ENCODE data around the gene ITGB4. TPM values are rescaled to one million over a fixed set of nuclear protein-coding genes. Genes with fewer than 3 reads are reported as not detected.

ITGB4 gene
- total and polyA plus RNA-seq, 2 of the 13 experiments (the other 11 are each of a cell fraction or from before 2014, with no cell fraction given), result 6.9 to 14.5 TPM

GRCh38 chr17:75725504-75725903, 4.2 kb downstream of the ITGB4 start:
- Histone ChIP-seq H3K9ac (ENCODE audit: insufficient read depth, low read depth, low read length) (no peak overlapping the region), H2AFZ (ENCODE audit: low read length) (no peak overlapping the region), H3K27ac (ENCODE audit: extremely low read length, insufficient read depth, low read length) (no peak overlapping the region), H3K4me1 (ENCODE audit: insufficient read depth, low read length) (peaks cover 29% of the 10 kb centered on the region), H3K27me3 (ENCODE audit: control insufficient read depth in 1 of 2, insufficient read depth in 2 of 2, low read length in 2 of 2) (peaks cover 9 to 22% of the 10 kb centered on the region in 2 experiments; a peak in 3 of 5 replicates), H3K9me3 (ENCODE audit: low read length) (no peaks in the 10 kb centered on the region), H3K4me2 (ENCODE audit: low read depth, low read length) (no peak overlapping the region), H4K20me1 (ENCODE audit: insufficient read depth, low read length) (no peaks in the 10 kb centered on the region), H3K4me3 (replicated peaks in 1 of 3; ENCODE audit: insufficient read depth in 1 of 3, low read depth in 2 of 3, low read length in 3 of 3) (no peak overlapping the region), H3K79me2 (ENCODE audit: insufficient read depth, low read length) (no peaks in the 10 kb centered on the region), H3K36me3 (replicated peaks in 1 of 2; ENCODE audit: control insufficient read depth in 1 of 2, insufficient read depth in 2 of 2, low read length in 2 of 2) (no peaks in the 10 kb centered on the region)
- ChIA-PET POLR2A (interaction anchor here (1.3 kb wide), 1 partner anchor 28 kb away, joined by 3 read pairs; no protein-coding TSS in a partner anchor), CTCF (ENCODE audit: low intra/inter-chr PET ratio, low total read pairs) (no interaction called here)
- DNase-seq (ENCODE audit: low spot score), result no peak
- TF ChIP-seq ATF7-NPFF (CRISPR knock-in tag; IDR thresholded peaks at IDR 0.05; ENCODE audit: low read depth) (no peak), ZKSCAN1 (IDR thresholded peaks at IDR 0.05; ENCODE audit: low read length) (peak; percentile 79), MAZ (IDR thresholded peaks at IDR 0.05; ENCODE audit: borderline replicate concordance, low read depth, low read length) (no peak), MAZ (CRISPR knock-in tag; IDR thresholded peaks at IDR 0.05; ENCODE audit: low read depth) (no peak), ZNF234 (CRISPR knock-in tag; conservative IDR thresholded peaks at IDR 0.05) (no peak)
- no peak for ATAC-seq
- in situ Hi-C loops (cut with HindIII; ENCODE audit: extremely low pct_ligation_motif_present, low pct_unique_long_range_greater_than_20kb), result no loop called here
- intact Hi-C loops (cut with micrococcal nuclease; ENCODE audit: unreplicated experiment), result no loop called here
- BruUV-seq (replicated peaks), result no TSS peak
- no peak for FAIRE-seq
- whole genome bisulfite sequencing (ENCODE audit: low lambda C conversion rate), result 63% methylated on average over 7 of the region's 7 CpGs

GRCh38 chr17:75727391-75727790, 6.1 kb downstream of the ITGB4 start:
- Histone ChIP-seq H3K27ac (ENCODE audit: extremely low read length, insufficient read depth, low read length) (no peak overlapping the region), H3K9ac (ENCODE audit: insufficient read depth, low read depth, low read length) (no peak overlapping the region), H4K20me1 (ENCODE audit: insufficient read depth, low read length) (no peaks in the 10 kb centered on the region), H3K27me3 (ENCODE audit: control insufficient read depth in 1 of 2, insufficient read depth in 2 of 2, low read length in 2 of 2) (peaks cover 7 to 10% of the 10 kb centered on the region in 2 experiments; a peak in 3 of 5 replicates), H3K4me2 (ENCODE audit: low read depth, low read length) (no peak overlapping the region), H3K4me3 (replicated peaks in 1 of 3; ENCODE audit: insufficient read depth in 1 of 3, low read depth in 2 of 3, low read length in 3 of 3) (no peak overlapping the region), H3K36me3 (replicated peaks in 1 of 2; ENCODE audit: control insufficient read depth in 1 of 2, insufficient read depth in 2 of 2, low read length in 2 of 2) (no peaks in the 10 kb centered on the region), H3K4me1 (ENCODE audit: insufficient read depth, low read length) (peaks cover 26% of the 10 kb centered on the region), H3K79me2 (ENCODE audit: insufficient read depth, low read length) (no peaks in the 10 kb centered on the region), H2AFZ (ENCODE audit: low read length) (no peak overlapping the region), H3K9me3 (ENCODE audit: low read length) (no peaks in the 10 kb centered on the region)
- no TSS peak for BruUV-seq (replicated peaks)
- FAIRE-seq (no peak), DNase-seq (ENCODE audit: low spot score) (no peak), ATAC-seq (no peak)
- POLR2A ChIA-PET, result no interaction called here
- WGBS (ENCODE audit: low lambda C conversion rate), result 62% methylated on average over 3 of the region's 18 CpGs
- in situ Hi-C loops (cut with HindIII; ENCODE audit: extremely low pct_ligation_motif_present, low pct_unique_long_range_greater_than_20kb), result no loop called here
- TF ChIP-seq KLF15 (CRISPR knock-in tag; IDR thresholded peaks at IDR 0.05; ENCODE audit: borderline replicate concordance) (no peak), ZNF615 (CRISPR knock-in tag; IDR thresholded peaks at IDR 0.05; ENCODE audit: borderline replicate concordance) (no peak), NONO (IDR thresholded peaks at IDR 0.05) (no peak), NONO (CRISPR knock-in tag; conservative IDR thresholded peaks at IDR 0.05) (no peak), SMARCE1 (IDR thresholded peaks at IDR 0.05; ENCODE audit: borderline replicate concordance) (no peak), GATA4 (IDR thresholded peaks at IDR 0.05; ENCODE audit: borderline replicate concordance, low read depth) (no peak), ZBTB33 (CRISPR knock-in tag; IDR thresholded peaks at IDR 0.05) (peak; percentile 64; the same call in 1 of the 2 replicates), SSRP1 (CRISPR knock-in tag; IDR thresholded peaks at IDR 0.05) (no peak), ZBTB49 (CRISPR knock-in tag; IDR thresholded peaks at IDR 0.05; ENCODE audit: borderline replicate concordance) (no peak)
- CTCF ChIA-PET (ENCODE audit: low intra/inter-chr PET ratio, low total read pairs), result no interaction called here
- intact Hi-C loops (cut with micrococcal nuclease; ENCODE audit: unreplicated experiment), result no loop called here
